Measurements from ENCODE around the gene REV3L. TPM values are rescaled to one million over a fixed set of nuclear protein-coding genes. Genes with fewer than 3 reads are reported as not detected.

Gene REV3L
- total RNA-seq, 1 experiment from 2014 or later = 17.2 TPM

GRCh38 chr6:111444794-111445193, 38.2 kb downstream of the REV3L start:
- H3K4me1 Mint-ChIP-seq (ENCODE audit: low read depth, unreplicated experiment) = peaks cover 22% of the 10 kb centered on the region
- intact Hi-C loops (cut with micrococcal nuclease; ENCODE audit: unreplicated experiment) = no loop called here
- no peaks in the 10 kb centered on the region for H3K36me3 Mint-ChIP-seq (ENCODE audit: insufficient read depth, unreplicated experiment)
- CTCF ChIA-PET = no interaction called here
- BruUV-seq (replicated peaks) = no TSS peak
- DNase-seq = no peak
- no peaks in the 10 kb centered on the region for H3K27me3 Mint-ChIP-seq (ENCODE audit: unreplicated experiment)
- peak overlapping the region; percentile 17 for H3K4me3 Mint-ChIP-seq (ENCODE audit: low read depth, unreplicated experiment)
- H3K9me3 Mint-ChIP-seq (ENCODE audit: low read depth, unreplicated experiment) = no peaks in the 10 kb centered on the region
- TF ChIP-seq CTCF (IDR thresholded peaks at IDR 0.05; ENCODE audit: unreplicated experiment) = no peak
- H3K27ac Mint-ChIP-seq (ENCODE audit: unreplicated experiment) = no peak overlapping the region

GRCh38 chr6:111441678-111442243, 41.3 kb downstream of the REV3L start:
- no peak for TF ChIP-seq CTCF (IDR thresholded peaks at IDR 0.05; ENCODE audit: unreplicated experiment)
- Mint-ChIP-seq H3K9me3 (ENCODE audit: low read depth, unreplicated experiment) (no peaks in the 10 kb centered on the region), H3K4me1 (ENCODE audit: low read depth, unreplicated experiment) (peaks cover 22% of the 10 kb centered on the region), H3K27me3 (ENCODE audit: unreplicated experiment) (no peaks in the 10 kb centered on the region), H3K4me3 (ENCODE audit: low read depth, unreplicated experiment) (no peak overlapping the region), H3K36me3 (ENCODE audit: insufficient read depth, unreplicated experiment) (no peaks in the 10 kb centered on the region), H3K27ac (ENCODE audit: unreplicated experiment) (no peak overlapping the region)
- CTCF ChIA-PET = no interaction called here
- DNase-seq = no peak
- intact Hi-C loops (cut with micrococcal nuclease; ENCODE audit: unreplicated experiment) = no loop called here
- BruUV-seq (replicated peaks) = no TSS peak

GRCh38 chr6:111439171-111439570, 43.8 kb downstream of the REV3L start:
- intact Hi-C loops (cut with micrococcal nuclease; ENCODE audit: unreplicated experiment) = no loop called here
- no peak for TF ChIP-seq CTCF (IDR thresholded peaks at IDR 0.05; ENCODE audit: unreplicated experiment)
- no TSS peak for BruUV-seq (replicated peaks)
- Mint-ChIP-seq H3K4me1 (ENCODE audit: low read depth, unreplicated experiment) (peaks cover 3% of the 10 kb centered on the region), H3K9me3 (ENCODE audit: low read depth, unreplicated experiment) (no peaks in the 10 kb centered on the region), H3K4me3 (ENCODE audit: low read depth, unreplicated experiment) (no peak overlapping the region), H3K27me3 (ENCODE audit: unreplicated experiment) (no peaks in the 10 kb centered on the region), H3K27ac (ENCODE audit: unreplicated experiment) (no peak overlapping the region), H3K36me3 (ENCODE audit: insufficient read depth, unreplicated experiment) (no peaks in the 10 kb centered on the region)
- no peak for DNase-seq
- CTCF ChIA-PET = no interaction called here

- Mint-ChIP-seq H3K9me3 (ENCODE audit: low read depth, unreplicated experiment) (no peaks in the 10 kb centered on the region), H3K4me3 (ENCODE audit: low read depth, unreplicated experiment) (no peak overlapping the region), H3K4me1 (ENCODE audit: low read depth, unreplicated experiment) (no peaks in the 10 kb centered on the region), H3K27ac (ENCODE audit: unreplicated experiment) (no peak overlapping the region), H3K36me3 (ENCODE audit: insufficient read depth, unreplicated experiment) (no peaks in the 10 kb centered on the region), H3K27me3 (ENCODE audit: unreplicated experiment) (no peaks in the 10 kb centered on the region)
- CTCF ChIA-PET = no interaction called here
- intact Hi-C loops (cut with micrococcal nuclease; ENCODE audit: unreplicated experiment) = no loop called here
- TF ChIP-seq CTCF (IDR thresholded peaks at IDR 0.05; ENCODE audit: unreplicated experiment) = no peak
- DNase-seq = no peak
- no TSS peak for BruUV-seq (replicated peaks)
Observed at GRCh38 chr6:111437573-111437972, 45.4 kb downstream of the REV3L start.
